Effector memory CD4-positive, alpha-beta T cell (primary cell): ENCODE results near the gene GSDMA.
A peak's percentile ranks its signal among the peaks of the same experiment; 100 is the strongest.

ENCODE experiments used
- DNase-seq, 3 donors: peaks; one replicate each; pipeline ENCODE4 v3.0.0-alpha.2; 2020
- H3K27ac ChIP-seq: 2 replicates; pipeline ENCODE4 v1.7.0; 2013; ENCODE audit warnings: mild to moderate bottlenecking, low read length, moderate library complexity; ENCODE audit not compliant: insufficient read depth, poor library complexity, severe bottlenecking
- H3K27me3 ChIP-seq: replicated peaks from 2 replicates; pipeline ENCODE4 v1.7.0; 2013; ENCODE audit warnings: mild to moderate bottlenecking, low read length; ENCODE audit not compliant: insufficient read depth, control insufficient read depth, poor library complexity, severe bottlenecking
- H3K36me3 ChIP-seq: 2 replicates; pipeline ENCODE4 v1.7.0; 2013; ENCODE audit warnings: mild to moderate bottlenecking, low read length, moderate library complexity; ENCODE audit not compliant: control insufficient read depth, insufficient read depth
- H3K4me1 ChIP-seq: 2 replicates; pipeline ENCODE4 v1.7.0; 2013; ENCODE audit warnings: low read length, mild to moderate bottlenecking; ENCODE audit not compliant: control insufficient read depth, insufficient read depth, poor library complexity, severe bottlenecking
- H3K4me3 ChIP-seq: 2 replicates; pipeline ENCODE4 v1.7.0; 2013; ENCODE audit warnings: low read length, low read depth, mild to moderate bottlenecking; ENCODE audit not compliant: insufficient read depth, poor library complexity, severe bottlenecking
- H3K9me3 ChIP-seq: 2 replicates; pipeline ENCODE4 v1.7.0; 2013; ENCODE audit warnings: mild to moderate bottlenecking, low read length, moderate library complexity; ENCODE audit not compliant: control insufficient read depth

Gene GSDMA

DNA sequence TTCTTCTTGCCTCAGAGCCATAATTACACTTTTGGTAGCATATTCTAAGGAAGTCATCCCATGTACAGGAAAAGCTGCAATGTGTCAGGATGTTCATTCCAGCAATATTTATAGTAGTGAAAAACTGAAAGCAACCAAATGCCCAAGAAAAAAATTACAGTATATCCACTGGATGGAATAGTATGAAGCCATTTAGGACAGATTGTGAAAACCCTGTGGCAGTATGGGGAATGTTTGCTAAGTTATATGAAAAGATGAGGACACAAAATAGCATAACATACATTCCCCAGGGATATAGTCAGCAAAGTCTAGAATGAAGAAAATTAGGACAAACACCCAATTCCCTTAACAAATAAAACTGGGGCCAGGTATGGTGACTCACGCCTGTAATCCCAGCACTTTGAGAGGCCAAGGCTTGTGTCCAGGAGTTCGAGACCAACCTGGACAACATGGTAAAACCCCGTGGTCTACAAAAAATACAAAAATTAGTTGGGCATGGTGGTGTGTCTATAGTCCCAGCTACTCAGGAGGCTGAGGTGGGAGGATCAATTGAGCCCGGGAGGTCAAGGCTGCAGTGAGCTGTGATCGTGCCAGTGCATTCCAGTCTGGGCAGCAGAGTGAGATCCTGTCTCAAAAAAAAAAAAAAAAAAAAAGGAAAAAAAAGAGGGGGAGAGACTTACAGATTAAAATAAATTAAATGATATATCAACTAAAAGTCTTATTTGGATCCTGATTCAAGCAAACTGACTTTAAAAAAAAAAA is 33.0 kb upstream of the GSDMA start:
- H3K4me1 ChIP-seq, result peaks cover 19% of the 10 kb centered on the region
- H3K9me3 ChIP-seq, result no peaks in the 10 kb centered on the region
- H3K27me3 ChIP-seq, result no peaks in the 10 kb centered on the region
- no peak overlapping the region for H3K4me3 ChIP-seq
- H3K27ac ChIP-seq, result no peak overlapping the region
- no peak for DNase-seq
- no peaks in the 10 kb centered on the region for H3K36me3 ChIP-seq

GRCh38 chr17:39933912-39934311 is 28.9 kb upstream of the GSDMA start:
- Histone ChIP-seq H3K9me3 (no peaks in the 10 kb centered on the region), H3K27me3 (no peaks in the 10 kb centered on the region), H3K27ac (no peak overlapping the region), H3K4me1 (no peaks in the 10 kb centered on the region), H3K36me3 (no peaks in the 10 kb centered on the region), H3K4me3 (no peak overlapping the region)
- DNase-seq, result no peak

DNA sequence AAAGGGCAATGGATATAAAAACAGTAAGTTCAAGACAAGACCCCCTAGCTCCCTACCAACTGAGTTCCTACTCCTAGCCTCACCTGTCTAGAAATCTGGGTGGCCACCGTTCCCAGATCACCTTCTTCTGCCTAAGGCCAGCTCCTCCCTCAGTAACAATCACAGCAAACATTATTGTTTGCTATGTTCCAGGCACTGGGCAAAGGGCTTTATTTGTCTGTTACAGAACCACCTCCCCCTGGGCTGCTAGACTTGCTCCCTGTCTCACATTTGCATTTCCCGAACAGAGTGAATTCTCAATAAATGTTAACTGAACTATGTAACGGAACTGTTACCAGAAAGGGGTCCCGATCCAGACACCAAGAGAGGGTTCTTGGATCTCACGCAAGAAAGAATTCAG is 28.5 kb upstream of the GSDMA start:
- DNase-seq, result no peak
- H3K27me3 ChIP-seq, result no peaks in the 10 kb centered on the region
- no peak overlapping the region for H3K27ac ChIP-seq
- H3K36me3 ChIP-seq, result no peaks in the 10 kb centered on the region
- no peaks in the 10 kb centered on the region for H3K9me3 ChIP-seq
- no peak overlapping the region for H3K4me3 ChIP-seq
- H3K4me1 ChIP-seq, result no peaks in the 10 kb centered on the region

- Histone ChIP-seq H3K9me3 (no peaks in the 10 kb centered on the region), H3K27me3 (no peaks in the 10 kb centered on the region), H3K27ac (no peak overlapping the region), H3K36me3 (no peaks in the 10 kb centered on the region), H3K4me3 (no peak overlapping the region), H3K4me1 (peaks cover 3% of the 10 kb centered on the region)
- no peak for DNase-seq
These were observed 26.9 kb upstream of the GSDMA start for GRCh38 chr17:39935909-39936308.

GRCh38 chr17:39937447-39937846 is 25.4 kb upstream of the GSDMA start:
- Histone ChIP-seq H3K27ac (no peak overlapping the region), H3K27me3 (no peaks in the 10 kb centered on the region), H3K4me3 (no peak overlapping the region), H3K36me3 (no peaks in the 10 kb centered on the region), H3K9me3 (no peaks in the 10 kb centered on the region), H3K4me1 (peaks cover 3% of the 10 kb centered on the region)
- no peak for DNase-seq

DNA sequence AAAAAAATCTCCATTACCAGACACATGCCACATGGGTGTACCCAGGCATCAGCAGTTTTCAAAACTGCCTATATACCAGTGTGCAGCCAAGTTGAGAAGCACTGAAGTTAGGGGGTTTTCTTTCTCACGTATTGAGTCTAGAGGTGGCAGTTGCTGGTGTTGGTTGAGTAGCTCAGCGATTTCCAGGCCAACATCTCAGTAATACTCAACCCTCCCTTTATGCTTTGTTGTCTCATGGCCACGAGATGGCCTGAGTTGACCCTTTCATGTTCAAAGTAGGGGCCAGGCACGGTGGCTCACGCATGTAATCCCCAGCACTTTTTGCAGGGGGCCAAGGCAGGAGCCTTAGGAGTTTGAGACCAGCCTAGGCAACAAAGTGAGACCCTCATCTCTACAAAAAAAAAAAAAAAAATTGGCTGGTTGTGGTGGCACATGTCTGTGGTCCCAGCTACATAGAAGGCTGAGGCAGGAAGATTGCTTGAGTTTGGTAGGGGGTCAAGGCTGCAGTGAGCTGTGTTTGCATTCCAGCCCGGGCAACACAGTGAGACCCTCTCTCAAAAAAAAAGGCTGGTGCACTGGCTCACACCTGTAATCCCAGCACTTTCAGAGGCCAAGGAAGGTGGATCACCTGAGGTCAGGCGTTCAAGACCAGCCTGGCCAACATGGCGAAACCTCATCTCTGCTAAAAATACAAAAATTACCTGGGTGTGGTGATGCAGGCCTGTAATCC is 24.5 kb upstream of the GSDMA start:
- no peaks in the 10 kb centered on the region for H3K27me3 ChIP-seq
- no peaks in the 10 kb centered on the region for H3K36me3 ChIP-seq
- peaks cover 3% of the 10 kb centered on the region for H3K4me1 ChIP-seq
- DNase-seq, result no peak
- no peaks in the 10 kb centered on the region for H3K9me3 ChIP-seq
- H3K27ac ChIP-seq, result no peak overlapping the region
- no peak overlapping the region for H3K4me3 ChIP-seq

DNA sequence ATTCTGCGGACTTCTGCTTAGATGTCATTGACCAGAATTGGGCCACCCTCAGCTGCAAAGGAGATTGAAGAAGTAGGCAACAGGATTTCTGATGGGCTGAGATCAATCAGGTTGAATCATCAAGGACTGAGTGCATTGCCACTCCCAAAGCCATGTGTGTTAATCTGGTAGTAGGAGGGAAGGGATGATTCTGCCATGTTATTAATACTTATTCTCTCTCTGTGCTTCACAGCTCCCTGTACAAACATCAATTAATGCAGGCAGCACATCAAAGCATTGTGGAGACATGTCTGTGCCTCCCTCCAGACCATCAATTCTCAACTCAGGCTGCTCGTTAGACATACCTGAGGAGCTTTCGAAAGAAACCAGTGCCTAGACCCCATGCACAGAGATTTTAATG is 23.7 kb upstream of the GSDMA start:
- Histone ChIP-seq H3K27ac (no peak overlapping the region), H3K36me3 (no peaks in the 10 kb centered on the region), H3K9me3 (no peaks in the 10 kb centered on the region), H3K4me1 (peaks cover 3% of the 10 kb centered on the region), H3K4me3 (no peak overlapping the region), H3K27me3 (no peaks in the 10 kb centered on the region)
- DNase-seq, result no peak

DNA sequence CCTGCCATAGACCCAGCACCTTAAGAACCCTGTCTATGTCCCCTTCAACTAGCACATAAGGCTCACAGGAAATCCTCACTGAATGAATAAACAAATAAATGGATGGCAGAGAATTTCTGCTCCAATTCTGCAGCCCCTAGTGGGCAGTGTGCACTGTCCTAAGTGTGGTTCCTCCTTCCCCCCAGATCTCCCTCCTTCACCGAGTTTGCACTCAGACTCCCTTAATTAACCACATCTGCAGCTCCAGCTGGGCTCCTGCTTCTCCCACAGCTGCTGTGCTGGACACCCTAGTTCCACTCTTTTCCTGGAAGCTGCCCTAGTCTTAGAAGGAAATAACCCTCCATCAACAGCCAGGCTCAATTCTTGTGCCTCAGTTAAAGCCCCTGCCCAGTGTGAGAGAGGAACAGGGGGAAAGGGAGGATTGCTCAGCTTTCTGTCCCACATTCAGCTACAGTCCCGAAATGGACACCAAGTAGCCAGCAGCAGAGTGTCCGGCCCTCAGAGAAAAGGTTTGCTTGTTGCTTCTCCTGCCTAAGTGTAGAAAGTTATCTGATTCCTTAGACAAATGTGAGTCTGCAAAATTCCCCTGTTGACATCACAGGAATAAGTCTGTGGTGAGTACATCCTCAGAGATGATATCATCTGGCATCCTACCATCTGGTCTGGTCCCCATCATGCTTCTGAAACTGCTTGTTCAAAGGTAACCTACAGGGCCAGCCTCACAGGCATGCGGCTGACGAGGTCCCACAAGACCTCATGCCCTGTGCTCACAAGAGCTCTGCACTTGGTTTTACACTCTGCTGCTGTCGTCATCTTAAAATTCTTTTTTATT is 23.0 kb upstream of the GSDMA start:
- Histone ChIP-seq H3K36me3 (no peaks in the 10 kb centered on the region), H3K9me3 (no peaks in the 10 kb centered on the region), H3K4me3 (no peak overlapping the region), H3K27ac (no peak overlapping the region), H3K27me3 (no peaks in the 10 kb centered on the region), H3K4me1 (peaks cover 3% of the 10 kb centered on the region)
- peak; percentile 15 to 27 (median 19) for DNase-seq

DNA sequence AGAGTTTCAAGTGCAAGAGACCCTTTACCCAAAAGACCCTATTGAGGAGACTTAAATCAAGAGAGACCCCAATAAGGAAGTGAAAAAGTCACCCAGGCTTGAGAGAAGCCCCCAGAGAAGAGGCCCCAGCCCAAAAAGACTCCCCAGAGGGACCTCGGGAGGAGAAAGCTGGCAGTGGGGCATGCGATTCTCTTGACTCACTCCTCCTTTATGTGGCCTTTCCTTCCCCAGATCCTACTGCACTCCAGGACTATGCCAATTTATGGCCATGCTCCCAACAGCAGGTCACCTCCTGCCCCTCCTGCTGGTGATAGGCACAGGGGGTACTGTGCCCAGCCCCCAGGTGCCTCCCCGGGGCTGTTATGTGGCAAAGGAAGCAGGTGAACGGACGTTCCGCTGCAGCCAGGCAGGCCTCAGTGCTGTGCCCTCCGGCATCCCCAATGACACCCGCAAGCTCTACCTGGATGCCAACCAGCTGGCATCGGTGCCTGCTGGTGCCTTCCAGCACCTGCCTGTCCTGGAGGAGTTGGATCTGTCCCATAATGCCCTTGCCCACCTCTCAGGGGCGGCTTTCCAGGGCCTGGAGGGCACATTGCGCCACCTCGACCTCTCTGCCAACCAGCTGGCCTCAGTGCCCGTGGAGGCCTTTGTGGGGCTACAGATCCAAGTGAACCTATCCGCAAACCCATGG is 19.0 kb upstream of the GSDMA start:
- H3K4me1 ChIP-seq, result peaks cover 3% of the 10 kb centered on the region
- no peaks in the 10 kb centered on the region for H3K36me3 ChIP-seq

More for the DNA sequence above, 19.0 kb upstream of the GSDMA start:
- no peaks in the 10 kb centered on the region for H3K27me3 ChIP-seq
- no peak overlapping the region for H3K27ac ChIP-seq
- no peaks in the 10 kb centered on the region for H3K9me3 ChIP-seq
- DNase-seq, result no peak
- H3K4me3 ChIP-seq, result no peak overlapping the region
